Stomach (tissue), 9 donors: ENCODE data around the gene RIMBP2. TPM values are rescaled to one million over a fixed set of nuclear protein-coding genes. Genes with fewer than 3 reads are reported as not detected.

Source experiments
- DNase-seq, 2 donors: peaks; one replicate each; pipeline versions ENCODE4 v3.0.0 to v3.0.0-alpha.2; 2013 to 2019
- H3K27ac ChIP-seq, 5 donors: fragments of 200-600 bp in 4 of 5; sonication (generic) in 4 of 5; one replicate each; pipeline ENCODE4 v1.5.1; 2013 to 2019; ENCODE audit warnings: mild to moderate bottlenecking in 1 of 5, moderate library complexity in 1 of 5
- H3K27me3 ChIP-seq, 3 donors: fragments of 200-600 bp; sonication (generic); one replicate each; pipeline ENCODE4 v1.5.1; 2017 to 2019; ENCODE audit warnings: mixed run types in 1 of 3
- H3K36me3 ChIP-seq, 4 donors: fragments of 200-600 bp; sonication (generic); 1 replicate in 3 of 4; 2 replicates in 1 of 4; pipeline ENCODE4 v1.5.1; 2016 to 2019
- H3K4me1 ChIP-seq, 4 donors: fragments of 200-600 bp; sonication (generic); one replicate each; pipeline ENCODE4 v1.5.1; 2016 to 2019
- H3K4me3 ChIP-seq, 4 donors: fragments of 200-600 bp; sonication (generic) in 3 of 4; one replicate each; pipeline ENCODE4 v1.5.1; 2016 to 2019; ENCODE audit warnings: mild to moderate bottlenecking in 1 of 4
- H3K9me3 ChIP-seq, 4 donors: fragments of 200-600 bp; sonication (generic); one replicate each; pipeline ENCODE4 v1.5.1; 2016 to 2019
- CTCF ChIP-seq, 7 experiments: fragments of 450-650 bp in 4 of 7; fragments of 200-600 bp in 3 of 7; sonication (generic) in 3 of 7; IDR thresholded peaks; one replicate each; pipeline ENCODE4 v1.5.1; 2016 to 2019; ENCODE audit warnings: antibody characterized with exemption in 7 of 7, control low read depth in 2 of 7, mild to moderate bottlenecking in 1 of 7
- EP300 ChIP-seq: sonication (generic); formaldehyde crosslinking; IDR thresholded peaks from one replicate; pipeline ENCODE4 v1.6.1; 2017; ENCODE audit warnings: antibody characterized with exemption
- POLR2A ChIP-seq, 4 donors: fragments of 450-650 bp; IDR thresholded peaks; one replicate each; pipeline ENCODE4 v1.6.1; 2016; ENCODE audit warnings: antibody characterized with exemption in 4 of 4, control low read depth in 2 of 4, mild to moderate bottlenecking in 1 of 4, moderate library complexity in 1 of 4
- POLR2AphosphoS5 ChIP-seq, 3 donors: sonication (generic); formaldehyde crosslinking; IDR thresholded peaks; one replicate each; pipeline ENCODE4 v1.6.1; 2016; ENCODE audit warnings: antibody characterized with exemption in 3 of 3
- WGBS, 5 donors: extraction: QIAGEN DNeasy Blood & Tissue Kit in 3 of 5; methylation state at CpG; one replicate each; pipeline versions ENCODE4 v1.1.5 to v1.1.7; 2013 to 2018; 5-methylcytosine and 5-hydroxymethylcytosine counted together
- intact Hi-C: fragments of 100-400 bp; cut with DNase I; formaldehyde crosslinking; loops from one replicate; pipeline ENCODE4 v1.15.1; 2023; ENCODE audit warnings: low total_unique reads
- polyA plus RNA-seq, 3 donors: library from polyadenylated mRNA; stranded (reverse); fragments of 200-250 nt; gene quantifications; one replicate each; pipeline ENCODE4 v1.2.3, GENCODE V29; 2013
- total RNA-seq, 5 donors: library from RNA; depleted of rRNA; stranded (reverse); fragments of >200 nt; gene quantifications; one replicate each; pipeline versions ENCODE4 v1.1.0 to v1.2.3, GENCODE V29; 2014 to 2016
- donor health status: healthy with polysubstance abuse.
- donor health status: Bipolar disorder and iron deficiency.
- donor health status: healthy.

The RIMBP2 gene
- total and polyA plus RNA-seq, 8 donors: 0.75 to 44.6 (median 5.6) TPM

DNA sequence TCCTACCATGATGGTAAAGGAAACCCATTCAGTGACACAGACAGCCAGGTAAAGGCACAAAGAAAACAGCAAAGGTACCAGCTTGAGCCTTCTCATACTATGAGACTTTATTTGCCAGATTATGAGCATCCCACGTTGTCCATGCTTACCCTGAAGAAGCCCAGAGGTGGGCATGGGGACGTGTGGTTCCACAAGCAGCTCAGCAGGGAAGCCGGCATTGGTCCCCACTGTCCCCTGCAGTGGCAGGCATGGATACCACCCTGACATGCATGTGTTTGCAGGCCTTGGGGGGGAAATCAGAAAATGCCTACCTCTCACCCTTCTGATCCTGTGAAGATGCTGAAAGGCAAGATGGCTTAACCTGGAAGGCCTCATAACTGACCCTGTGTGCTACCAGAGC is 195.3 kb downstream of the RIMBP2 start:
- Histone ChIP-seq H3K27me3 (peaks cover 0 to 21% (median 0%) of the 10 kb centered on the region in 3 donors), H3K4me3 (no peak overlapping the region), H3K27ac (no peak overlapping the region), H3K4me1 (no peaks in the 10 kb centered on the region), H3K36me3 (no peaks in the 10 kb centered on the region), H3K9me3 (peaks cover 0 to 31% (median 13%) of the 10 kb centered on the region in 4 donors)
- no peak for DNase-seq
- intact Hi-C loops: no loop called here
- TF ChIP-seq CTCF (IDR thresholded peaks at IDR 0.05) (no peak), EP300 (no peak), POLR2A (IDR thresholded peaks at IDR 0.05) (no peak), POLR2AphosphoS5 (IDR thresholded peaks at IDR 0.05) (no peak)
- 43 to 71% (median 52%) methylated on average over 3 of the region's 3 CpGs for WGBS, 5 donors

GRCh38 chr12:130517588-130517987 is 198.5 kb downstream of the RIMBP2 start:
- TF ChIP-seq POLR2AphosphoS5 (IDR thresholded peaks at IDR 0.05) (no peak), POLR2A (IDR thresholded peaks at IDR 0.05) (no peak), CTCF (IDR thresholded peaks at IDR 0.05) (no peak), EP300 (no peak)
- WGBS, 5 donors: 75 to 100% (median 92%) methylated on average over 3 of the region's 3 CpGs
- intact Hi-C loops: no loop called here

DNA sequence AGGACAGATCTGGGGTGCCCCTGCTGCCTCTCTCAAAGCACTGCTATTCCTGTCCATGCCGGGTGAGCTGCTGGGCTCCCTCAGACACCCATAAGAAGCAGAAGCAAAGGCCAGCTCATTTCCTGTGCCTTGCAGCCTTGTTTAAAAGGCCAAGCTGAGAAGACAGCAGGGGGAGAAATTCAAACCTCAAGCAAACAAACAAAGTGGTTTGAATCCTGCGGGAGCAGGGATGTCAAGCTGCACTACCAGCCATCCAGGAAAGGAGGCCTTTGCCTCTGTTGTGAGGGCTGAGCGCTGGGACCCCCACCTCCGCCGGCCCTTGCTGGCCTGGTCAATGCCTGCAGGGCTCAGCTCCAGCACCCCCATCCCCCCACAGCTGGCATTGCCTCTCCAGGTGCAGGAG is 201.9 kb downstream of the RIMBP2 start:
- no peak for DNase-seq
- Histone ChIP-seq H3K27me3 (peaks cover 0 to 12% (median 0%) of the 10 kb centered on the region in 3 donors), H3K4me3 (no peak overlapping the region), H3K9me3 (peaks cover 0 to 32% (median 21%) of the 10 kb centered on the region in 4 donors), H3K27ac (no peak overlapping the region), H3K36me3 (no peaks in the 10 kb centered on the region), H3K4me1 (no peaks in the 10 kb centered on the region)
- 9 to 18% (median 12%) methylated on average over 5 of the region's 5 CpGs for WGBS, 5 donors
- no peak for TF ChIP-seq EP300
- intact Hi-C loops: no loop called here

More at GRCh38 chr12:130517588-130517987, 198.5 kb downstream of the RIMBP2 start:
- Histone ChIP-seq H3K27ac (no peak overlapping the region), H3K4me1 (no peaks in the 10 kb centered on the region), H3K36me3 (no peaks in the 10 kb centered on the region), H3K4me3 (no peak overlapping the region), H3K27me3 (peaks cover 0 to 6% (median 0%) of the 10 kb centered on the region in 3 donors), H3K9me3 (peaks cover 0 to 38% (median 21%) of the 10 kb centered on the region in 4 donors)
- no peak for DNase-seq

GRCh38 chr12:130513556-130513955 is 202.5 kb downstream of the RIMBP2 start:
- intact Hi-C loops: no loop called here
- WGBS, 5 donors: 59 to 81% (median 77%) methylated on average over 2 of the region's 2 CpGs
- no peak for TF ChIP-seq POLR2AphosphoS5 (IDR thresholded peaks at IDR 0.05)
- TF ChIP-seq CTCF (IDR thresholded peaks at IDR 0.05): no peak
- TF ChIP-seq EP300: no peak
- TF ChIP-seq POLR2A (IDR thresholded peaks at IDR 0.05): no peak

GRCh38 chr12:130511285-130511684 is 204.8 kb downstream of the RIMBP2 start:
- WGBS, 5 donors: 74 to 86% (median 83%) methylated on average over 12 of the region's 12 CpGs
- TF ChIP-seq POLR2AphosphoS5 (IDR thresholded peaks at IDR 0.05) (no peak), CTCF (IDR thresholded peaks at IDR 0.05) (no peak), EP300 (no peak), POLR2A (IDR thresholded peaks at IDR 0.05) (no peak)
- intact Hi-C loops: no loop called here
- no peak for DNase-seq
- Histone ChIP-seq H3K27ac (no peak overlapping the region), H3K36me3 (no peaks in the 10 kb centered on the region), H3K9me3 (peaks cover 0 to 12% (median 11%) of the 10 kb centered on the region in 4 donors), H3K4me1 (no peaks in the 10 kb centered on the region), H3K4me3 (no peak overlapping the region), H3K27me3 (peaks cover 0 to 26% (median 0%) of the 10 kb centered on the region in 3 donors)

More at GRCh38 chr12:130513556-130513955, 202.5 kb downstream of the RIMBP2 start:
- DNase-seq: no peak
- no peak overlapping the region for H3K27ac ChIP-seq
- no peaks in the 10 kb centered on the region for H3K36me3 ChIP-seq
- H3K4me1 ChIP-seq: no peaks in the 10 kb centered on the region
- H3K4me3 ChIP-seq: no peak overlapping the region
- H3K27me3 ChIP-seq: peaks cover 0 to 18% (median 0%) of the 10 kb centered on the region in 3 donors
- peaks cover 0 to 26% (median 21%) of the 10 kb centered on the region in 4 donors for H3K9me3 ChIP-seq
